IMR-90 (cell line): ENCODE measurements around the gene RARRES2. TPM values are rescaled to one million over a fixed set of nuclear protein-coding genes. Genes with fewer than 3 reads are reported as not detected.

Experiments used
- ATAC-seq: fragments of 200-7000 bp; cut with Tn5 transposase; 2 replicates; pipeline ENCODE4 v1.9.1; 2020; ENCODE audit warnings: low read depth, mild to moderate bottlenecking, moderate library complexity
- BruUV-seq: library from RNA; stranded (reverse); fragments of 400-500 nt; replicated peaks from 2 replicates; lab custom pipeline; 2021; lab: Mats Ljungman, UMichigan
- CTCF ChIA-PET: fragments of 300-600 bp; formaldehyde crosslinking; extraction: SDS; loops from one replicate; lab custom pipeline; 2021; ENCODE audit warnings: antibody characterized with exemption; lab: Yijun Ruan, JAX
- POLR2A ChIA-PET: fragments of 300-600 bp; sonication (Branson Sonifier 250); formaldehyde crosslinking; loops from one replicate; lab custom pipeline; 2022; ENCODE audit warnings: antibody characterized with exemption; ENCODE audit not compliant: unreplicated experiment; lab: Charles Lee
- DNase-seq: peaks from one replicate; pipeline ENCODE4 v3.0.0; 2013
- H2AFZ ChIP-seq: replicated peaks from 2 replicates; pipeline ENCODE3; 2013; ENCODE audit warnings: low read length, mild to moderate bottlenecking; ENCODE audit not compliant: poor library complexity
- H2AK5ac ChIP-seq: 2 replicates; pipeline ENCODE4 v1.6.1; 2013; ENCODE audit warnings: low read depth, low read length, inconsistent platforms
- H2AK9ac ChIP-seq: replicated peaks from 2 replicates; pipeline ENCODE3; 2013; ENCODE audit warnings: mild to moderate bottlenecking, low read depth, low read length, moderate library complexity; ENCODE audit not compliant: poor library complexity
- H2BK120ac ChIP-seq: 2 replicates; pipeline ENCODE4 v1.6.1; 2013; ENCODE audit warnings: low read depth, low read length, inconsistent platforms
- H2BK15ac ChIP-seq: 3 replicates; pipeline ENCODE4 v1.6.1; 2013; ENCODE audit warnings: low read depth, low read length, inconsistent platforms
- H2BK20ac ChIP-seq: 2 replicates; pipeline ENCODE4 v1.6.1; 2013; ENCODE audit warnings: low read depth, mild to moderate bottlenecking, inconsistent platforms, low read length, moderate library complexity
- H2BK5ac ChIP-seq: 2 replicates; pipeline ENCODE4 v1.6.1; 2013; ENCODE audit warnings: mild to moderate bottlenecking, low read depth, low read length, inconsistent platforms; ENCODE audit not compliant: poor library complexity, severe bottlenecking
- H3K14ac ChIP-seq: replicated peaks from 2 replicates; pipeline ENCODE4 v1.6.1; 2013; ENCODE audit warnings: low read depth, low read length, inconsistent platforms
- H3K18ac ChIP-seq: 2 replicates; pipeline ENCODE4 v1.6.1; 2013; ENCODE audit warnings: low read depth, low read length, control low read depth
- H3K23ac ChIP-seq: 2 replicates; pipeline ENCODE4 v1.6.1; 2013; ENCODE audit warnings: low read depth, low read length, inconsistent platforms
- H3K27ac ChIP-seq: 2 replicates; pipeline ENCODE4 v1.5.1; 2013; ENCODE audit warnings: mild to moderate bottlenecking, control low read depth, low read length; ENCODE audit not compliant: insufficient read depth
- H3K27me3 ChIP-seq: 2 replicates; pipeline ENCODE4 v1.6.1; 2013; ENCODE audit warnings: low read length; ENCODE audit not compliant: control insufficient read depth, insufficient read depth
- H3K36me3 ChIP-seq: 2 replicates; pipeline ENCODE4 v1.6.1; 2013; ENCODE audit warnings: low read length, mixed read lengths; ENCODE audit not compliant: control insufficient read depth, insufficient read depth
- H3K4ac ChIP-seq: 2 replicates; pipeline ENCODE4 v1.6.1; 2013; ENCODE audit warnings: low read depth, low read length, inconsistent platforms
- H3K4me1 ChIP-seq: 2 replicates; pipeline ENCODE4 v1.6.1; 2013; ENCODE audit warnings: low read length, mixed read lengths; ENCODE audit not compliant: control insufficient read depth, insufficient read depth
- H3K4me2 ChIP-seq: 2 replicates; pipeline ENCODE4 v1.6.1; 2013; ENCODE audit warnings: low read depth, mild to moderate bottlenecking, control low read depth, low read length, moderate library complexity
- H3K4me3 ChIP-seq: 2 replicates; pipeline ENCODE4 v1.5.1; 2013; ENCODE audit warnings: low read depth, mild to moderate bottlenecking, control low read depth, low read length, moderate library complexity; ENCODE audit not compliant: insufficient read depth
- H3K56ac ChIP-seq: 2 replicates; pipeline ENCODE4 v1.6.1; 2013; ENCODE audit warnings: low read length, inconsistent platforms; ENCODE audit not compliant: insufficient read depth; ENCODE audit errors: extremely low read depth
- H3K79me1 ChIP-seq, 2 experiments: 2 replicates each; pipeline ENCODE4 v1.6.1; 2013; ENCODE audit warnings: low read length in 2 of 2, inconsistent platforms in 1 of 2, low read depth in 1 of 2
- H3K9ac ChIP-seq: 2 replicates; pipeline ENCODE4 v1.6.1; 2013; ENCODE audit warnings: low read depth, low read length, control low read depth
- H3K9me1 ChIP-seq: 2 replicates; pipeline ENCODE4 v1.6.1; 2013; ENCODE audit warnings: low read length, inconsistent platforms; ENCODE audit not compliant: insufficient read depth
- H3K9me3 ChIP-seq: 2 replicates; pipeline ENCODE4 v1.6.1; 2013; ENCODE audit warnings: low read length; ENCODE audit not compliant: control insufficient read depth, insufficient read depth
- H4K20me1 ChIP-seq: 2 replicates; pipeline ENCODE4 v1.6.1; 2013; ENCODE audit warnings: low read length, inconsistent platforms; ENCODE audit not compliant: insufficient read depth
- H4K5ac ChIP-seq: 2 replicates; pipeline ENCODE4 v1.6.1; 2013; ENCODE audit warnings: mild to moderate bottlenecking, low read depth, low read length, control low read depth
- H4K8ac ChIP-seq, 2 experiments: 2 replicates each; pipeline ENCODE4 v1.6.1; 2013; ENCODE audit warnings: low read depth in 2 of 2, low read length in 2 of 2, control low read depth in 1 of 2, inconsistent platforms in 1 of 2
- H4K91ac ChIP-seq: 2 replicates; pipeline ENCODE4 v1.6.1; 2013; ENCODE audit warnings: low read depth, low read length, inconsistent platforms; ENCODE audit not compliant: insufficient read depth
- NFE2L2 ChIP-seq: fragments of 150-350 bp; IDR thresholded peaks from 2 replicates; pipeline ENCODE4 v1.6.1; 2016; ENCODE audit warnings: low read depth, mild to moderate bottlenecking, low read length
- SMC3 ChIP-seq: fragments of 150-350 bp; IDR thresholded peaks from 2 replicates; pipeline ENCODE4 v1.6.1; 2016; ENCODE audit warnings: low read depth, mild to moderate bottlenecking, antibody characterized with exemption, low read length, moderate library complexity
- WGBS, 2 experiments: methylation state at CpG; one replicate each; pipeline versions ENCODE4 v1.1.5 to v1.1.7; 2013; ENCODE audit warnings: missing lambda C conversion rate in 2 of 2; ENCODE audit not compliant: insufficient read length in 1 of 2; ENCODE audit errors: extremely low coverage in 2 of 2; 5-methylcytosine and 5-hydroxymethylcytosine counted together
- dilution Hi-C: fragments of 300-500 bp; cut with HindIII; formaldehyde crosslinking; loops from one replicate; pipeline ENCODE4 v1.14.3; 2018; ENCODE audit warnings: low sequenced_read_pairs; ENCODE audit not compliant: unreplicated experiment
- in situ Hi-C: fragments of 300-500 bp; cut with MboI; formaldehyde crosslinking; loops from 3 replicates; pipeline ENCODE4 v1.14.3; 2019; ENCODE audit warnings: low sequenced_read_pairs, inconsistent platforms, mixed read lengths
- intact Hi-C: fragments of 100-400 bp; cut with micrococcal nuclease; formaldehyde crosslinking; loops from 2 replicates; pipeline ENCODE4 v1.10.0; 2022
- polyA plus RNA-seq, 3 experiments: library from polyadenylated mRNA; depleted of rRNA; stranded (reverse); fragments of >200 nt; gene quantifications; 2 replicates each; pipeline ENCODE4 v1.2.3, GENCODE V29; 2012; ENCODE audit warnings: low replicate concordance in 1 of 3
- total RNA-seq: library from RNA; depleted of rRNA; stranded (reverse); fragments of >200 nt; gene quantifications from 2 replicates; pipeline ENCODE4 v1.2.3, GENCODE V29; 2012

Gene RARRES2
- total and polyA plus RNA-seq, 2 of the 4 experiments (the other 2 are of a cell fraction): 1.6 TPM; not detected in 1

DNA sequence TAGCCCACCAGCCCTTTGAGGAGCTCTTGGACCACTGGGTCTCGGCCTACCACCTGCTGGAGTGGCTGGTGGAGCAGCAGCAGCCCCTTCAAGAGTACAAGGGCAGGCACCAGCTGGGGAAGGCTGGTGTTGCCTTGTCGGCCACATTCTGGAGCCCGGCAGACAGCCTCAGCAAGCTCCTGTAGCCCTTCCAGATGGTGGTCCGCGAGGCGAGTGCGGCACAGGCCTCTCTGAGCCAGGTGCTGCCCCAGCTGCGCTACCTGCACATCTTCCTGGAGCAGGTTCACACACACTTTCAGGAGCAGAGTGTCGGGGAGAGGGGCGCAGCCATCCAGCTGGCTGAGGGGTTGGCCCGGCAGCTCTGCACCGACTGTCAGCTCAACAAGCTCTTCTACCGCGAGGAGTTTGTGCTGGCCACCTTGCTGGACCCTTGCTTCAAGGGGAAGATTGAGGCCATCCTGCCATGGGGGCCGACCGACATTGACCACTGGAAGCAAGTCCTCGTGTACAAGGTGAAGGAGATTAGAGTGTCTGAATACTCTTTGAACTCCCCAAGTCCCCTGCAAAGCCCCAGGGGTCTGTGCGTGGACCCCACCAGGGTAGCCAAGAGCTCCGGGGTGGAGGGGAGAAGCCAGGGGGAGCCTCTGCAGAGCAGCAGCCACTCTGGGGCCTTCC is 11.1 kb downstream of the RARRES2 start:
- H3K36me3 ChIP-seq: no peaks in the 10 kb centered on the region
- no peak overlapping the region for H4K5ac ChIP-seq
- no peak overlapping the region for H2AK9ac ChIP-seq
- no peak overlapping the region for H3K14ac ChIP-seq
- dilution Hi-C loops: no loop called here
- H3K56ac ChIP-seq: no peak overlapping the region
- H2BK120ac ChIP-seq: no peak overlapping the region
- BruUV-seq: no TSS peak
- H2AK5ac ChIP-seq: no peak overlapping the region
- H2BK15ac ChIP-seq: no peak overlapping the region
- H3K4me1 ChIP-seq: peaks cover 3% of the 10 kb centered on the region
- no peak overlapping the region for H4K91ac ChIP-seq
- no peak for DNase-seq
- no peak overlapping the region for H3K9ac ChIP-seq
- 85% methylated on average over 6 of the region's 19 CpGs; no CpG with 5 or more reads in 1 of the 2 experiments for WGBS, 2 experiments
- TF ChIP-seq SMC3 (no peak), NFE2L2 (no peak)
- no peaks in the 10 kb centered on the region for H3K79me1 ChIP-seq
- H3K4ac ChIP-seq: no peak overlapping the region
- CTCF ChIA-PET: interaction anchor here (1.4 kb wide), 1 partner anchor 40 kb away, joined by 3 read pairs; no protein-coding TSS in a partner anchor
- H4K20me1 ChIP-seq: no peaks in the 10 kb centered on the region
- no peak overlapping the region for H3K27ac ChIP-seq
- no peak overlapping the region for H4K8ac ChIP-seq
- H3K18ac ChIP-seq: no peak overlapping the region
- peaks cover 1% of the 10 kb centered on the region; the same call in 1 of the 2 replicates for H3K9me1 ChIP-seq
- intact Hi-C loops: no loop called here
- H3K4me2 ChIP-seq: no peak overlapping the region
- POLR2A ChIA-PET: no interaction called here
- no peak overlapping the region for H3K4me3 ChIP-seq
- no peak overlapping the region for H2BK20ac ChIP-seq
- H3K9me3 ChIP-seq: no peaks in the 10 kb centered on the region
- no peak overlapping the region for H2BK5ac ChIP-seq
- H3K27me3 ChIP-seq: no peaks in the 10 kb centered on the region
- ATAC-seq: no peak
- H2AFZ ChIP-seq: no peak overlapping the region
- in situ Hi-C loops: no loop called here
- H3K23ac ChIP-seq: no peak overlapping the region
